HepG2 (cell line): ENCODE data around the gene TOMM20. TPM values are rescaled to one million over a fixed set of nuclear protein-coding genes. Genes with fewer than 3 reads are reported as not detected.

Experiments used
- AKNA ChIP-seq: sonication (generic); formaldehyde crosslinking; IDR thresholded peaks from 2 replicates; pipeline ENCODE4 v1.4.0; 2020; ENCODE audit warnings: missing genetic modification reagents, borderline replicate concordance
- E2F5 ChIP-seq: sonication (generic); formaldehyde crosslinking; conservative IDR thresholded peaks from 2 replicates; pipeline ENCODE4 v1.4.0; 2020; ENCODE audit warnings: missing genetic modification reagents
- EP300 ChIP-seq, 3 experiments: sonication (generic) in 1 of 3; formaldehyde crosslinking in 1 of 3; IDR thresholded peaks; 2 replicates each; pipeline versions ENCODE4 v1.5.1 to v1.6.1; 2011 to 2020; ENCODE audit warnings: low read depth in 2 of 3, low read length in 2 of 3, borderline replicate concordance in 1 of 3, improper control_type of control experiment in 1 of 3, mild to moderate bottlenecking in 1 of 3, missing genetic modification reagents in 1 of 3, moderate library complexity in 1 of 3
- GATAD1 ChIP-seq: IDR thresholded peaks from 2 replicates; pipeline ENCODE4 v1.6.1; 2016; ENCODE audit warnings: missing genetic modification reagents, missing compliant biosample characterization
- HINFP ChIP-seq: sonication (generic); formaldehyde crosslinking; IDR thresholded peaks from 2 replicates; pipeline ENCODE4 v1.4.0; 2020; ENCODE audit warnings: low read depth, mild to moderate bottlenecking, missing genetic modification reagents
- NCOR1 ChIP-seq: fragments of 200-600 bp; sonication (generic); IDR thresholded peaks from 2 replicates; pipeline ENCODE4 v1.7.0; 2017; ENCODE audit warnings: antibody characterized with exemption, low read length, borderline replicate concordance
- NR2C2 ChIP-seq: sonication (generic); formaldehyde crosslinking; IDR thresholded peaks from 2 replicates; pipeline ENCODE4 v1.4.0; 2020; ENCODE audit warnings: missing genetic modification reagents, mild to moderate bottlenecking, moderate library complexity, borderline replicate concordance
- SKI ChIP-seq: fragments of 450-650 bp; IDR thresholded peaks from one replicate; pipeline ENCODE4 v1.6.1; 2018; ENCODE audit warnings: mild to moderate bottlenecking; ENCODE audit not compliant: partially characterized antibody
- TEAD3 ChIP-seq: optimal IDR thresholded peaks from 2 replicates; pipeline ENCODE3; 2016; ENCODE audit warnings: borderline replicate concordance
- ZBTB46 ChIP-seq: sonication (generic); formaldehyde crosslinking; IDR thresholded peaks from 2 replicates; pipeline ENCODE4 v1.4.0; 2020; ENCODE audit warnings: mild to moderate bottlenecking, missing genetic modification reagents, borderline replicate concordance
- ZFAT ChIP-seq: sonication (generic); formaldehyde crosslinking; conservative IDR thresholded peaks from 2 replicates; pipeline ENCODE4 v1.8.1; 2023; ENCODE audit warnings: missing genetic modification reagents, inconsistent platforms
- ZMAT5 ChIP-seq: sonication (generic); formaldehyde crosslinking; IDR thresholded peaks from 2 replicates; pipeline ENCODE4 v1.5.0; 2020; ENCODE audit warnings: mild to moderate bottlenecking, low read depth, missing genetic modification reagents, borderline replicate concordance
- ZNF253 ChIP-seq: sonication (generic); formaldehyde crosslinking; IDR thresholded peaks from 2 replicates; pipeline ENCODE4 v1.8.0; 2022; ENCODE audit warnings: mild to moderate bottlenecking, missing genetic modification reagents, borderline replicate concordance
- ZNF30 ChIP-seq: sonication (generic); formaldehyde crosslinking; IDR thresholded peaks from 2 replicates; pipeline ENCODE4 v1.5.0; 2020; ENCODE audit warnings: mild to moderate bottlenecking, missing genetic modification reagents
- ZNF619 ChIP-seq: sonication (generic); formaldehyde crosslinking; IDR thresholded peaks from 2 replicates; pipeline ENCODE4 v1.4.0; 2020; ENCODE audit warnings: mild to moderate bottlenecking, missing genetic modification reagents
- ZNF7 ChIP-seq: IDR thresholded peaks from 2 replicates; pipeline ENCODE4 v1.6.1; 2016; ENCODE audit warnings: missing biosample characterization, missing genetic modification reagents
- ZNF879 ChIP-seq: sonication (generic); formaldehyde crosslinking; IDR thresholded peaks from 2 replicates; pipeline ENCODE4 v1.8.1; 2023; ENCODE audit warnings: missing genetic modification reagents
- ZSCAN20 ChIP-seq: sonication (generic); formaldehyde crosslinking; IDR thresholded peaks from 2 replicates; pipeline ENCODE4 v1.4.0; 2020; ENCODE audit warnings: missing genetic modification reagents, mild to moderate bottlenecking, borderline replicate concordance
- polyA plus RNA-seq, 8 experiments: library from polyadenylated mRNA; depleted of rRNA in 3 of 8; stranded (reverse) in 7 of 8; unstranded in 1 of 8; fragments of >200 nt; fragmentation: Illumina TruSeq in 4 of 8; extraction: Trizol in 4 of 8; gene quantifications; 2 replicates each; pipeline versions ENCODE4 v1.2.1 to v1.2.3, GENCODE V29; 2011 to 2016; ENCODE audit warnings: low read depth in 4 of 8, missing spikeins in 1 of 8, mixed read lengths in 1 of 8; ENCODE audit not compliant: insufficient read depth in 1 of 8
- total RNA-seq, 5 experiments: library from RNA; depleted of rRNA; stranded (reverse); fragments of >200 nt; fragmentation: Illumina TruSeq; extraction: Trizol; gene quantifications; 2 replicates each; pipeline ENCODE4 v1.2.3, GENCODE V29; 2016; ENCODE audit warnings: low read depth in 1 of 5

TOMM20 gene
- total and polyA plus RNA-seq, 2 of the 13 experiments (the other 11 are each of a cell fraction or from before 2014, with no cell fraction given): 153 to 376 TPM

GRCh38 chr1:235160957-235161684 is 32.5 kb upstream of the TOMM20 start, which contains the start of gene RBM34 (continued):
- TF ChIP-seq HINFP (no peak; the same call in 1 of the 2 replicates), NCOR1 (no peak; the same call in 1 of the 2 replicates), ZFAT (CRISPR knock-in tag) (peak; percentile 77; the same call in 1 of the 2 replicates), ZNF879 (CRISPR knock-in tag) (peak; percentile 92; the same call in 1 of the 2 replicates), E2F5 (CRISPR knock-in tag) (no peak), ZNF7 (CRISPR knock-in tag) (no peak), EP300 (IDR thresholded peaks at IDR 0.05; ENCODE audit: low read depth in 2 of 2, low read length in 2 of 2) (no peak), EP300 (CRISPR knock-in tag; IDR thresholded peaks at IDR 0.05; ENCODE audit: borderline replicate concordance) (peak; percentile 37), ZNF30 (peak; percentile 95), ZSCAN20 (CRISPR knock-in tag) (peak; percentile 81; the same call in 1 of the 2 replicates), NR2C2 (peak; percentile 65), TEAD3 (CRISPR knock-in tag) (peak; percentile 74), ZNF619 (peak; percentile 59; the same call in 1 of the 2 replicates), AKNA (no peak; the same call in 1 of the 2 replicates), ZBTB46 (CRISPR knock-in tag) (no peak), SKI (peak; percentile 40), GATAD1 (CRISPR knock-in tag) (peak; percentile 84; the same call in 1 of the 2 replicates), ZMAT5 (CRISPR knock-in tag) (no peak), ZNF253 (CRISPR knock-in tag) (no peak)
